A549 treated with dexamethasone at 1 μM for 4 hours (cell line): Measurements from ENCODE around the gene UROD. TPM values are rescaled to one million over a fixed set of nuclear protein-coding genes. Genes with fewer than 3 reads are reported as not detected.

Experiments
- total RNA-seq: library from RNA; stranded (reverse); fragments of 200-300 nt; extraction: Qiagen RNA extraction; gene quantifications from 5 replicates; pipeline ENCODE4 v1.2.3, GENCODE V29; 2022

The UROD gene
- 42.4 to 50.3 TPM (median 44.4 TPM) in 5 replicates for total RNA-seq

GRCh38 chr1:45011837-45012638 is at the start of gene UROD:
UROD (plus strand) TSS chr1:45012254; CDS start chr1:45012266, 12 bp downstream.

DNA sequence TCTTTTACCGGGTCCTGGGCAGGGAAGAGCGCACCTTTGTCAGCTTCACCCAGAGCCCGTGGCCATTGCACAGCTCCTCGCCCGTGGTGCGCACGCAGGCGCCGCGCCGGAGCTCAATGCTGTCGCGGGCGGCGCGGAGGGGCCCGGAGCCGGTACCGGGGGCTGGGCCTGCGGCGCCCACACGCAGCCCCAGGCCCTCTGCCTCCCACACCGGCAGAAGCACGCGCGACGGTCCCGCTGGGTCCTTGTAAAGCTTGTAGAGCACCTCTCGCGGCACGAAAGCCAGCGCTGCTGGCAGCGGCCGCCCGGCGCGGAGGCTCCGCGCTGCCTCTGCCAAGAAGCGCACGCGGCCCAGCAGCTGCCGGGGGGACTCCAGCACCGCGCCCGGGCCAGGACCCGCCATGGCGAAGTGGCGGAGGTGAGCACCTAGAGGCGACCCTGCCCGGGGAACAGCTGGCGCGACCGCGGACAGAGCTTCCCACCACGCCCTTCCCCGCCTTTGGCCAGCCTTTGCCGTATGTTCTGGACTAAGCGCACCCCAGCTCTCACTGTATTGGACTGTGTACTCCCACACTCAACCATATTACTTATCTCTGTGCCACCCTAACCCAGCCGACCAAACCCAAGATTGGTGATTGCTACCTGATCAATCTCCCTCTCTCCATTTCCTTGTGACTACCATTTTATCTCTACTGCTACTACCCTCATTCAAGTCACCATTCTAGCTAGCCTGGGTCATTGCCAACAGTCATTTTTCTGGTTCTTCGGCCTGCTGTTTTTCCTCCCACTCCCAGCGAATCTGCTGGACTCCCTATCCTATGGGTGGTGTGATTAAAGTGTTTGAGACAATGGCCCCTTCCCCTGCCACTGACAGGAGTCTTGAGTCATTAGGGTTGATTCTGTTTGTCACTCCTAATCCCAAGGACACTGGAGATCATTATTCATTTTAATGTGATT is 921 bp upstream of the UROD start, which contains the start of gene HECTD3:
HECTD3 (minus strand) TSS at position 470 of the 957 bp plus-strand sequence; CDS start at position 403, 67 bp downstream.

Other genes starting within 250 kb of the UROD start
- 1,410 to 1,585 TPM (median 1,417 TPM) in 5 replicates for gene RPS8, start 236.7 kb upstream of the UROD start, total RNA-seq
- 0.23 to 0.45 TPM (median 0.36 TPM) in 5 replicates for gene BEST4, start 224.1 kb upstream of the UROD start, total RNA-seq
- gene PLK3, start 211.9 kb upstream of the UROD start, total RNA-seq, result 10.7 to 15.3 TPM (median 15.2 TPM) in 5 replicates
- gene DYNLT4, start 204.9 kb upstream of the UROD start, total RNA-seq, result 0.38 to 0.73 TPM (median 0.53 TPM) in 4 of 5 replicates, not detected in the other
- 1.4 to 3.4 TPM (median 2.6 TPM) in 5 replicates for gene BTBD19, start 203.7 kb upstream of the UROD start, total RNA-seq
- gene PTCH2, start 169.0 kb upstream of the UROD start, total RNA-seq, result 0.12 to 0.26 TPM (median 0.17 TPM) in 5 replicates
- 16.5 to 17.5 TPM (median 17.4 TPM) in 5 replicates for gene EIF2B3, start 25.7 kb upstream of the UROD start, total RNA-seq
- gene HECTD3, start 930 bp upstream of the UROD start, total RNA-seq, result 12.1 to 20.0 TPM (median 19.2 TPM) in 5 replicates
- gene ZSWIM5, start 194.4 kb downstream of the UROD start, total RNA-seq, result 0.36 to 0.71 TPM (median 0.57 TPM) in 5 replicates